ENCODE data around the gene CTU1. TPM values are rescaled to one million over a fixed set of nuclear protein-coding genes. Genes with fewer than 3 reads are reported as not detected.
A peak's percentile ranks its signal among the peaks of the same experiment; 100 is the strongest.

CTU1 gene
- total and polyA plus RNA-seq, 2 of the 4 experiments (the other 2 are of a cell fraction) = 2.0 to 3.3 TPM

- dilution Hi-C loops (cut with HindIII; ENCODE audit: low sequenced_read_pairs, unreplicated experiment) = no loop called here
- CTCF ChIA-PET = interaction anchor here (1.0 kb wide), 1 partner anchor 72 kb away, joined by 3 read pairs; no protein-coding TSS in a partner anchor
Measured at GRCh38 chr19:51093510-51094345, 14.5 kb downstream of the CTU1 start.

More at GRCh38 chr19:51093510-51094345, 14.5 kb downstream of the CTU1 start:
- no peak overlapping the region for H4K91ac ChIP-seq (ENCODE audit: insufficient read depth, low read depth, low read length)
- no peak overlapping the region for H4K5ac ChIP-seq (ENCODE audit: low read depth, low read length)
- 40% methylated on average over 9 of the region's 22 CpGs; no CpG with 5 or more reads in 1 of the 2 experiments for WGBS, 2 experiments (ENCODE audit: extremely low coverage in 2 of 2, insufficient read length in 1 of 2)
- H2AK9ac ChIP-seq (replicated peaks; ENCODE audit: low read depth, low read length, poor library complexity) = peak overlapping the region; percentile 34
- H3K27me3 ChIP-seq (ENCODE audit: control insufficient read depth, insufficient read depth, low read length) = no peaks in the 10 kb centered on the region
- DNase-seq (no peak), ATAC-seq (ENCODE audit: low read depth) (peak; percentile 40)
- no peak overlapping the region for H4K8ac ChIP-seq (ENCODE audit: low read depth in 2 of 2, low read length in 2 of 2)
- H3K56ac ChIP-seq (ENCODE audit: extremely low read depth, insufficient read depth, low read length) = no peak overlapping the region
- peaks cover 10% of the 10 kb centered on the region for H4K20me1 ChIP-seq (ENCODE audit: insufficient read depth, low read length)
- H3K9me1 ChIP-seq (ENCODE audit: insufficient read depth, low read length) = no peaks in the 10 kb centered on the region
- POLR2A ChIA-PET (ENCODE audit: unreplicated experiment) = no interaction called here
- peaks cover 6% of the 10 kb centered on the region for H3K36me3 ChIP-seq (ENCODE audit: control insufficient read depth, insufficient read depth, low read length)
- H3K9me3 ChIP-seq (ENCODE audit: control insufficient read depth, insufficient read depth, low read length) = no peaks in the 10 kb centered on the region
- no peak overlapping the region for H3K23ac ChIP-seq (ENCODE audit: low read depth, low read length)
- H3K27ac ChIP-seq (ENCODE audit: insufficient read depth, low read length) = no peak overlapping the region
- no peak overlapping the region for H2BK120ac ChIP-seq (ENCODE audit: low read depth, low read length)
- no peak overlapping the region for H3K4me2 ChIP-seq (ENCODE audit: low read depth, low read length)
- TF ChIP-seq MAFK (IDR thresholded peaks at IDR 0.05; ENCODE audit: low read depth, low read length) (no peak), CHD1 (IDR thresholded peaks at IDR 0.05; ENCODE audit: low read depth, low read length) (no peak), SMC3 (IDR thresholded peaks at IDR 0.05; ENCODE audit: low read depth, low read length) (no peak), CEBPB (IDR thresholded peaks at IDR 0.05; ENCODE audit: low read depth, low read length) (no peak), BHLHE40 (IDR thresholded peaks at IDR 0.05; ENCODE audit: low read depth, low read length) (no peak), NFE2L2 (IDR thresholded peaks at IDR 0.05; ENCODE audit: low read depth, low read length) (no peak), MXI1 (IDR thresholded peaks at IDR 0.05; ENCODE audit: borderline replicate concordance, low read depth, low read length) (no peak), ELK1 (IDR thresholded peaks at IDR 0.05; ENCODE audit: borderline replicate concordance, low read depth, low read length) (no peak), RFX5 (IDR thresholded peaks at IDR 0.05; ENCODE audit: low read depth, low read length) (no peak), FOS (IDR thresholded peaks at IDR 0.05; ENCODE audit: low read depth, low read length) (no peak), RCOR1 (IDR thresholded peaks at IDR 0.05; ENCODE audit: insufficient replicate concordance, low read length) (no peak), MAZ (IDR thresholded peaks at IDR 0.05; ENCODE audit: borderline replicate concordance, low read depth, low read length) (no peak), RAD21 (IDR thresholded peaks at IDR 0.05; ENCODE audit: low read length) (no peak)
- TF ChIP-seq, protein P1, sequence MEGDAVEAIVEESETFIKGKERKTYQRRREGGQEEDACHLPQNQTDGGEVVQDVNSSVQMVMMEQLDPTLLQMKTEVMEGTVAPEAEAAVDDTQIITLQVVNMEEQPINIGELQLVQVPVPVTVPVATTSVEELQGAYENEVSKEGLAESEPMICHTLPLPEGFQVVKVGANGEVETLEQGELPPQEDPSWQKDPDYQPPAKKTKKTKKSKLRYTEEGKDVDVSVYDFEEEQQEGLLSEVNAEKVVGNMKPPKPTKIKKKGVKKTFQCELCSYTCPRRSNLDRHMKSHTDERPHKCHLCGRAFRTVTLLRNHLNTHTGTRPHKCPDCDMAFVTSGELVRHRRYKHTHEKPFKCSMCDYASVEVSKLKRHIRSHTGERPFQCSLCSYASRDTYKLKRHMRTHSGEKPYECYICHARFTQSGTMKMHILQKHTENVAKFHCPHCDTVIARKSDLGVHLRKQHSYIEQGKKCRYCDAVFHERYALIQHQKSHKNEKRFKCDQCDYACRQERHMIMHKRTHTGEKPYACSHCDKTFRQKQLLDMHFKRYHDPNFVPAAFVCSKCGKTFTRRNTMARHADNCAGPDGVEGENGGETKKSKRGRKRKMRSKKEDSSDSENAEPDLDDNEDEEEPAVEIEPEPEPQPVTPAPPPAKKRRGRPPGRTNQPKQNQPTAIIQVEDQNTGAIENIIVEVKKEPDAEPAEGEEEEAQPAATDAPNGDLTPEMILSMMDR (conservative IDR thresholded peaks at IDR 0.05; ENCODE audit: low read depth, low read length) = no peak
- no peak overlapping the region for H2AK5ac ChIP-seq (ENCODE audit: low read depth, low read length)
- H3K4ac ChIP-seq (ENCODE audit: low read depth, low read length) = no peak overlapping the region
- H3K18ac ChIP-seq (ENCODE audit: low read depth, low read length) = no peak overlapping the region
- no peak overlapping the region for H3K9ac ChIP-seq (ENCODE audit: low read depth, low read length)
- peaks cover 3% of the 10 kb centered on the region; the same call in 1 of the 2 replicates for H3K4me1 ChIP-seq (ENCODE audit: control insufficient read depth, insufficient read depth, low read length)
- no peak overlapping the region for H2BK5ac ChIP-seq (ENCODE audit: low read depth, low read length, poor library complexity, severe bottlenecking)
- H3K14ac ChIP-seq (replicated peaks; ENCODE audit: low read depth, low read length) = no peak overlapping the region
- no peak overlapping the region for H3K4me3 ChIP-seq (ENCODE audit: insufficient read depth, low read depth, low read length)
- in situ Hi-C loops (cut with MboI; ENCODE audit: low sequenced_read_pairs) = no loop called here
- H3K79me1 ChIP-seq (ENCODE audit: low read depth in 1 of 2, low read length in 2 of 2) = peaks cover 0 to 10% of the 10 kb centered on the region in 2 experiments; a peak in 1 of 4 replicates
- intact Hi-C loops (cut with micrococcal nuclease) = loop anchor here (1.0 kb wide), 1 partner anchor 72 kb away; no protein-coding TSS in a partner anchor
- no peak overlapping the region for H2AFZ ChIP-seq (replicated peaks; ENCODE audit: low read length, poor library complexity)
- no peak overlapping the region for H2BK20ac ChIP-seq (ENCODE audit: low read depth, low read length)
- BruUV-seq (replicated peaks) = no TSS peak
- no peak overlapping the region for H2BK15ac ChIP-seq (ENCODE audit: low read depth, low read length)

Data from IMR-90 (cell line).